ENCODE data around the gene AP4E1. TPM values are rescaled to one million over a fixed set of nuclear protein-coding genes. Genes with fewer than 3 reads are reported as not detected.
A peak's percentile ranks its signal among the peaks of the same experiment; 100 is the strongest.
"Not testable (repeated sequence)": the region's sequence is repeated elsewhere in the genome, so short reads cannot be mapped to it uniquely, and the experiment has no call there.

Gene AP4E1
- total and polyA plus RNA-seq, 2 donors: 5.9 to 6.5 TPM

DNA sequence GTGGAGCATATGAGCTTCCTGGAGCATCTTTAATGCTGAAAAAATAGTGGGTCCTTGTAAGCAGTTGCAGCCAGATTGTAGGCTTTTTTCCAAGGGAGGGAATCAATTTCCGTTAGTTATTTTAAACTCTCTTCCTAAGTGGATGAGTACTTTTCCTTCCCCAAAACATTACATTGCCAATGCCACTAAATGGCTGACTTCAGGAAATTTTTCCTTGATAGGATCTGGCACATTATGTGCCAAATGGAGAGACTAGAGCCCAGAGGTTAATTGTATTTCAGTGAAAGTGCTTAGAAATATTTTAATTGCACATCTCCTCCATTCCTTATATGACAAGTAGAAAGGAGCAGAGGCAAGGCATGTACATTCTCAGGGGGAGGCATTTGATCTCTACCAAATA, 102.7 kb downstream of the AP4E1 start:
- Histone ChIP-seq H3K27me3 (ENCODE audit: control insufficient read depth in 2 of 2, insufficient read depth in 1 of 2, low read length in 1 of 2) (no peaks in the 10 kb centered on the region), H3K9me3 (ENCODE audit: control insufficient read depth in 2 of 2, insufficient read depth in 1 of 2, low read length in 1 of 2) (peaks cover 0 to 2% of the 10 kb centered on the region in 2 donors), H3K4me3 (ENCODE audit: low read length in 2 of 2) (no peak overlapping the region), H3K27ac (ENCODE audit: low read depth in 1 of 2, low read length in 1 of 2) (no peak overlapping the region), H3K4me1 (ENCODE audit: control insufficient read depth in 2 of 2, insufficient read depth in 2 of 2, low read length in 2 of 2) (no peaks in the 10 kb centered on the region), H3K36me3 (ENCODE audit: control insufficient read depth in 2 of 2, insufficient read depth in 2 of 2, low read length in 1 of 2) (no peaks in the 10 kb centered on the region)
- DNase-seq (ENCODE audit: low read depth in 6 of 9, low spot score in 9 of 9): no peak
- 97% methylated on average over 1 of the region's 1 CpG for WGBS

DNA sequence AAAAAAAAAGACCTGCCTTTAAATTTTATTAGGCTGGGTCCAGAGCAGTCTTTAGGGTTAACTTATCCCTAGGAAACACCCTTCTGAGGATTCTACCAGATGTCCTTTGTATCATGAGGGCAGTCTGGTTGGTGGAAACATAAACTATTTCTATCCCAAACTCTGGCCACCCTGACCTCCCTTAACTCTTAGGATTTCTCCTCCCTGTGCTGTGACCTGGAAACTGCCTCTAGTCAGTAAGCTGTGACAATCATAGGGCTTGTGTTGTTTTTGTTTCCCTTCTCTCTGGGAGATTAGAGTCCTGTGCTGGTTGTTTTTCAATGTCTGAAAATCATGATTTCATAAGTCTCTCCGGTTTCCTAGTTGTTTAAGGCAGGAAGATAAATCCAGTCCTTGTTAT, 108.1 kb downstream of the AP4E1 start:
- H3K27ac ChIP-seq (ENCODE audit: low read depth in 1 of 2, low read length in 1 of 2): no peak overlapping the region
- 91% methylated on average over 1 of the region's 1 CpG for WGBS
- H3K4me3 ChIP-seq (ENCODE audit: low read length in 2 of 2): no peak overlapping the region
- H3K36me3 ChIP-seq (ENCODE audit: control insufficient read depth in 2 of 2, insufficient read depth in 2 of 2, low read length in 1 of 2): no peaks in the 10 kb centered on the region
- no peaks in the 10 kb centered on the region for H3K9me3 ChIP-seq (ENCODE audit: control insufficient read depth in 2 of 2, insufficient read depth in 1 of 2, low read length in 1 of 2)
- no peaks in the 10 kb centered on the region for H3K27me3 ChIP-seq (ENCODE audit: control insufficient read depth in 2 of 2, insufficient read depth in 1 of 2, low read length in 1 of 2)
- DNase-seq (ENCODE audit: low read depth in 6 of 9, low spot score in 9 of 9): no peak
- no peaks in the 10 kb centered on the region for H3K4me1 ChIP-seq (ENCODE audit: control insufficient read depth in 2 of 2, insufficient read depth in 2 of 2, low read length in 2 of 2)

DNA sequence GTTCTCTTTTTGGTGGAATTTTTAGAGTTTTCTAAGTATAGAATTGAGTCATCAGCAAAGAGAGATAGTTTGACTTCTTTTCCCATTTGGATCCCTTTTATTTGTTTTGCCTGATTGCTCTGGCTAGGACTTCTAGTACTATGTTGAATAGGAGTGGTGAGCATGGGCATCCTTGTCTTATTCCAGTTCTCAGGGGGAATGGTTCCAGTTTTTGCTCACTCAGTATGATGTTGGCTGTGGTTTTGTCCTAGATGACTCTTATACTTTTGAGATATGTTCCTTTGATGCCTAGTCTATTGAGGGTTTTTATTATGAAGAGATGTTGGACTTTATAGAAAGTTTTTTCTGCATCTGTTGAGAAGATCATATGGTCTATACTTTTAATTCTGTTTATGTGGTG, 113.7 kb downstream of the AP4E1 start:
- Histone ChIP-seq H3K9me3 (ENCODE audit: control insufficient read depth in 2 of 2, insufficient read depth in 1 of 2, low read length in 1 of 2) (no peaks in the 10 kb centered on the region), H3K27me3 (ENCODE audit: control insufficient read depth in 2 of 2, insufficient read depth in 1 of 2, low read length in 1 of 2) (no peaks in the 10 kb centered on the region), H3K4me3 (ENCODE audit: low read length in 2 of 2) (no peak overlapping the region), H3K27ac (ENCODE audit: low read depth in 1 of 2, low read length in 1 of 2) (no peak overlapping the region), H3K4me1 (ENCODE audit: control insufficient read depth in 2 of 2, insufficient read depth in 2 of 2, low read length in 2 of 2) (no peaks in the 10 kb centered on the region), H3K36me3 (ENCODE audit: control insufficient read depth in 2 of 2, insufficient read depth in 2 of 2, low read length in 1 of 2) (no peaks in the 10 kb centered on the region)
- DNase-seq (ENCODE audit: low read depth in 6 of 9, low spot score in 9 of 9): no peak

DNA sequence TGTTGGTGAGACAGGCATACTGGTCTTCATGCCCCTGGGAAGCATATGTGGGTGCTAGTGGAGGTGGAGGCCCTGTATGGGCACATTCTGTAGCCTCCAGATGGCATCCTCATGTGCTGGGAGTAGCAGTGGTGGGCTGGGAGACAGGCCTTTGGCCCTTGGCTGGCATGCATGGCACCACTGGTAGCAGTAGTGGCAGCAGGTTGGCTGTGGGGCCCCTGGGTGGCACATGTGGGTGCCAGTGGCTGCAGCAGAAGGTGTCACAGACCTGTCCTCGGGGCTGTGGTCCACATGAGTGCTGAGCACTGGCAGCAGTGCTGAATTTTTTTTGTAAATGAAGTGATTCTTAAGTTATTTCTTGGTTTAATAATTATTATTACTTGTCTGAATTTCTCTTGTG, 115.0 kb downstream of the AP4E1 start:
- Histone ChIP-seq H3K27ac (ENCODE audit: low read depth in 1 of 2, low read length in 1 of 2) (no peak overlapping the region), H3K9me3 (ENCODE audit: control insufficient read depth in 2 of 2, insufficient read depth in 1 of 2, low read length in 1 of 2) (no peaks in the 10 kb centered on the region), H3K4me1 (ENCODE audit: control insufficient read depth in 2 of 2, insufficient read depth in 2 of 2, low read length in 2 of 2) (no peaks in the 10 kb centered on the region), H3K27me3 (ENCODE audit: control insufficient read depth in 2 of 2, insufficient read depth in 1 of 2, low read length in 1 of 2) (no peaks in the 10 kb centered on the region), H3K4me3 (ENCODE audit: low read length in 2 of 2) (no peak overlapping the region), H3K36me3 (ENCODE audit: control insufficient read depth in 2 of 2, insufficient read depth in 2 of 2, low read length in 1 of 2) (no peaks in the 10 kb centered on the region)
- no peak for DNase-seq (ENCODE audit: low read depth in 6 of 9, low spot score in 9 of 9)
- WGBS: 98% methylated on average over 1 of the region's 1 CpG

DNA sequence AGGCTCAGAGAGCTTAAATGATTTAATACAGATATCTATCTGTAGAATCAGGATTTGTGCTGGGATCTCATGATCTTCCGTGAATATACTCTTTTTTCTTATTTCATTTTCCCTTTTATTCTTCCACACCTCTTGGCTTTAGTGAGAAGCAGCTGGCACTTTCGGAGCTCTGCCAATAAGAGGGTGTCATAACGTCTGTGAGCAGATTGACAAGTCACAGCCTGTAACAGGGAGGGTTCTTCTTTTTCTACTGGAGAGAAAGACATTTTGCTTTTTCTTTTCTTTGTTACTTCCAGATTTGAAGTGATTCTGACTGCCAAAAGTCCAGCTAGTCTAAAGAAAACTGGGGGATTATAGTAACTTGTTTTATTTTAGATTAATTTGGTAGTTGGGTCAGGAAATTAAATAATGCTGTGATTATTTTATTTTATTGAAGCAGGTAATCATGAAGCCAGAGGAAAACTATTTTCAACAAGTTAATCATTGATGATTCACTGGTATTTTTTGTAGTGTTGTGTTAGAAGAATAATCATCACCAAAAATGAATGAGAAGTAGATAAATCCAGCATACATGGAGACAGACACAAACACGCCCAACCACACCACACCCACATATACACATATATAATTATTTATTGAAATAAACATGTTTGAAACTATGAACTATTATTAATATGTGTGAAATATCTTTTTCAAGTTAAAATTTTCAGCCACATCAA, 116.4 kb downstream of the AP4E1 start:
- no peaks in the 10 kb centered on the region for H3K36me3 ChIP-seq (ENCODE audit: control insufficient read depth in 2 of 2, insufficient read depth in 2 of 2, low read length in 1 of 2)
- H3K4me1 ChIP-seq (ENCODE audit: control insufficient read depth in 2 of 2, insufficient read depth in 2 of 2, low read length in 2 of 2): no peaks in the 10 kb centered on the region
- no peak overlapping the region for H3K27ac ChIP-seq (ENCODE audit: low read depth in 1 of 2, low read length in 1 of 2)
- no peaks in the 10 kb centered on the region for H3K27me3 ChIP-seq (ENCODE audit: control insufficient read depth in 2 of 2, insufficient read depth in 1 of 2, low read length in 1 of 2)
- peak in 1 of 9 donors; percentile 16 for DNase-seq (ENCODE audit: low read depth in 6 of 9, low spot score in 9 of 9)
- no peaks in the 10 kb centered on the region for H3K9me3 ChIP-seq (ENCODE audit: control insufficient read depth in 2 of 2, insufficient read depth in 1 of 2, low read length in 1 of 2)
- H3K4me3 ChIP-seq (ENCODE audit: low read length in 2 of 2): no peak overlapping the region
- WGBS: 94% methylated on average over 4 of the region's 4 CpGs

DNA sequence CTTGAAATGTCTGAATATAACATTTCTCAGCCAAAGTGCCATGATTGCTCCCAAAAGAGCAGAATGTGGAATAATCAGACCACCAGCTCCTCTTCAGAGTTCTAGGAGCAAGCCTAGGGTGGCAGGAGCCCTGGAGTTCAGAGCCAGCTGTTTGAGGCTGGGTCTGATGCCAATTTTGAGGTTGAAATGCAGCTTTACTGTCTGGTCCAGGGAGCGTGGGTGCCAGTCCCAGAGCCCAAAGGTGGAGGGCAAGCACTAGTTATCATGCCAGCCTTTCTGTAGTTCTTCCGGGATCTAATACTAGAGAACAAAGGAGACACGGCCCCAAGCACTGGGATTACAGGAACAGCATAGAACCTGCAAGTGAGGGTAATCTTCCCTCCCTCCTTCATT, 117.0 kb downstream of the AP4E1 start:
- Histone ChIP-seq H3K27ac (ENCODE audit: low read depth in 1 of 2, low read length in 1 of 2) (no peak overlapping the region), H3K9me3 (ENCODE audit: control insufficient read depth in 2 of 2, insufficient read depth in 1 of 2, low read length in 1 of 2) (no peaks in the 10 kb centered on the region), H3K4me3 (ENCODE audit: low read length in 2 of 2) (no peak overlapping the region), H3K27me3 (ENCODE audit: control insufficient read depth in 2 of 2, insufficient read depth in 1 of 2, low read length in 1 of 2) (no peaks in the 10 kb centered on the region), H3K36me3 (ENCODE audit: control insufficient read depth in 2 of 2, insufficient read depth in 2 of 2, low read length in 1 of 2) (no peaks in the 10 kb centered on the region), H3K4me1 (ENCODE audit: control insufficient read depth in 2 of 2, insufficient read depth in 2 of 2, low read length in 2 of 2) (no peaks in the 10 kb centered on the region)
- DNase-seq (ENCODE audit: low read depth in 6 of 9, low spot score in 9 of 9): no peak
- 95% methylated on average over 3 of the region's 3 CpGs for WGBS

DNA sequence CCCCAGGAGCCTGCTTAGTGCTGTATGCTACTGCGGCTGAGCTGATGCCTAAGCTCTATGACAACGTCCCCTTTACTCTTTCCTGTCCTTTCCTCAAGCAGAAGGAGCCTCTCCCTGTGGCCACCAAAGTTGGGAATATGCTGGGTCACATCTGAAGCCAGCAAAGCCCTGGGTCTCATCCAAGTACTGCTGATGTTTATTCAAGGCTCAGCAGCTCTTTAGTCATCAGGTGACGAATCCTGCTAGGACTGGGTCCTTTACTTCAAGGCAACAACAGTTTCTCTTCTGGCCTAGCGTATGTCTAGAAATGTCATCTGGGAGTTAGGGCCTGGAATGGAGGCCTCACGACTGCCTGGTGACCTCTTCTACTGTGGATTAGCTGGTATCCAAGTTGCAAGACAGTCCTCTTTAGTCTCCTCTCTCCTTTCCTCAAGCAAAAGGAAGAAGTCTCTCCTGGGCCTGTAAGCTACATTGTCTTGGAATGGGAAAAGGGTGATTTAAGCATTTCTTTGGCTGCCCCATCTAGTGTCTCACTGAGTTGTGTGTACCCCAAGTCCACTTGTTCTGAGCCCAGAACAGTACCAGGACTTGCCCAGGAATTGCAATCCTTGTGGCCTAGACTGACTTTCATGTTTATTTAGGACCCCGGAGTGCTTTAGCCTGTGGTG, 122.3 kb downstream of the AP4E1 start:
- Histone ChIP-seq H3K27me3 (ENCODE audit: control insufficient read depth in 2 of 2, insufficient read depth in 1 of 2, low read length in 1 of 2) (no peaks in the 10 kb centered on the region), H3K4me1 (ENCODE audit: control insufficient read depth in 2 of 2, insufficient read depth in 2 of 2, low read length in 2 of 2) (no peaks in the 10 kb centered on the region), H3K9me3 (ENCODE audit: control insufficient read depth in 2 of 2, insufficient read depth in 1 of 2, low read length in 1 of 2) (no peaks in the 10 kb centered on the region), H3K27ac (ENCODE audit: low read depth in 1 of 2, low read length in 1 of 2) (no peak overlapping the region), H3K36me3 (ENCODE audit: control insufficient read depth in 2 of 2, insufficient read depth in 2 of 2, low read length in 1 of 2) (no peaks in the 10 kb centered on the region), H3K4me3 (ENCODE audit: low read length in 2 of 2) (no peak overlapping the region)
- 97% methylated on average over 6 of the region's 6 CpGs for WGBS
- DNase-seq (ENCODE audit: low read depth in 6 of 9, low spot score in 9 of 9): no peak

DNA sequence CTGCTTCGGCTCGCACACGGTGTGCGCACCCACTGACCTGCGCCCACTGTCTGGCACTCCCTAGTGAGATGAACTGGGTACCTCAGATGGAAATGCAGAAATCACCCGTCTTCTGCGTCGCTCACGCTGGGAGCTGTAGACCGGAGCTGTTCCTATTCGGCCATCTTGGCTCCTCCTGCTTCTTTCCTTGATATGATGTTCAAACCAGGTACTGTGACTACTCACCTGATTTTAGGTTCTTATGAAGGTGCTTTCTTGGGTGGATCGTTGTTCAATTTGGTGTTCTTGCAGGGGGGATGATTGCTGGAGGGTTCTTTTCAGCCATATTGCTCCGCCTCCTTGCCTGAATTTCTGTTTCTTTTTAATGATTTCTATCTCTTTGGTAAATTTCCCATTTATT, 129.0 kb downstream of the AP4E1 start:
- not testable (repeated sequence) for H3K9me3 ChIP-seq (ENCODE audit: control insufficient read depth in 2 of 2, insufficient read depth in 1 of 2, low read length in 1 of 2); H3K4me3 ChIP-seq (ENCODE audit: low read length in 2 of 2)

DNA sequence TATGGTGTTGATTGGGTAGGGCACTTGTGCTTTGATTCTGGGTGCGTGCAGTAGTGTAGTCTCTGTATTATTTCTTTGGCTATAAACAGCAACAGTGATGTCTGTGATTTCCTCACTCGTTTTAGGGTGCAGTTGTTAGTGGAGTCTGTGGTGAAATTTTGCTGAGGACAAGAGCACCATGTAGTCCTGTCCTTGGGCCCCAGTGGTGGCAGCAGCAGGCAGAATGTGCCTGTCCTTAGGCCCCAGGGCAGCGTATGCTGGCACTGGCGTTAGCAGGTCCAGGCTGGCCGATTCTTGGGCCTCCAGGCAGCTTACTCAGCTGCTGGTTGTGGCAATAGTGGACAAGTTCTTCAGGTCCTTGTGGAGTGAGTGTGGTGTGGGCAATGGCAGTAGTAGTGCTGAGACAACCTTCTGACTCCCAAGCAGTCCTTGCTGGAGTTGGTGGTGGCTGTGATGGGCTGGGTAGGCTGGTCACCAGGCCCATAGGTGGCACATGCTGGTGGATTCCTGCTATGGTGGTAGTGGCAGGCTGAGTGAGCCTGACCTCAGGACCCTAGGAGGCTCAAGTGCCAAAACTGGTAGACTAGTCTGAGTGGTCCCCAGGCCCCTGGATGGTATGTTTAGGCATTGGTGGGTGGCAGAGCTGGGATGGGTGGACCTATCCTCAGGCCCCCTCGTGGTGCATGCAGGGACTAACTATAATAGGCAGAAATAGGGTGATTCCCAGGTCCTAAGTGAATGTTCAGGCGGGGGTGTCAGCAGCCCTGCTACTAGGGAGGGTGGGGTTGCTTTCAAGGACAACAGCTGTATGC, 129.9 kb downstream of the AP4E1 start:
- Histone ChIP-seq H3K9me3 (ENCODE audit: control insufficient read depth in 2 of 2, insufficient read depth in 1 of 2, low read length in 1 of 2) (no peaks in the 10 kb centered on the region), H3K36me3 (ENCODE audit: control insufficient read depth in 2 of 2, insufficient read depth in 2 of 2, low read length in 1 of 2) (no peaks in the 10 kb centered on the region), H3K4me3 (ENCODE audit: low read length in 2 of 2) (no peak overlapping the region), H3K4me1 (ENCODE audit: control insufficient read depth in 2 of 2, insufficient read depth in 2 of 2, low read length in 2 of 2) (no peaks in the 10 kb centered on the region), H3K27me3 (ENCODE audit: control insufficient read depth in 2 of 2, insufficient read depth in 1 of 2, low read length in 1 of 2) (no peaks in the 10 kb centered on the region), H3K27ac (ENCODE audit: low read depth in 1 of 2, low read length in 1 of 2) (no peak overlapping the region)
- WGBS: 93% methylated on average over 7 of the region's 7 CpGs
- DNase-seq (ENCODE audit: low read depth in 6 of 9, low spot score in 9 of 9): no peak

More for the DNA sequence above, 129.0 kb downstream of the AP4E1 start:
- not testable (repeated sequence) for H3K36me3 ChIP-seq (ENCODE audit: control insufficient read depth in 2 of 2, insufficient read depth in 2 of 2, low read length in 1 of 2); H3K4me1 ChIP-seq (ENCODE audit: control insufficient read depth in 2 of 2, insufficient read depth in 2 of 2, low read length in 2 of 2); H3K27me3 ChIP-seq (ENCODE audit: control insufficient read depth in 2 of 2, insufficient read depth in 1 of 2, low read length in 1 of 2); H3K27ac ChIP-seq (ENCODE audit: low read depth in 1 of 2, low read length in 1 of 2); DNase-seq (ENCODE audit: low read depth in 6 of 9, low spot score in 9 of 9)
- 97% methylated on average over 13 of the region's 13 CpGs for WGBS

Measured in thymus (tissue), 11 donors.